ENCODE data around the gene CREG2.

CREG2 gene

GRCh38 chr2:101387151-101387834 lies at the start of gene CREG2:
Gene CREG2, minus strand, starts transcription at chr2:101387503. Its CDS starts 46 bp downstream, at chr2:101387457.
- DNase-seq (ENCODE audit: low read depth): peak; percentile 21

GRCh38 chr2:101435001-101435862 lies 47.9 kb upstream of the CREG2 start:
- no peak for DNase-seq (ENCODE audit: low read depth)

- no peak for DNase-seq (ENCODE audit: low read depth)
Observed at GRCh38 chr2:101433465-101433864, 46.2 kb upstream of the CREG2 start.

- DNase-seq (ENCODE audit: low read depth): no peak
Observed at GRCh38 chr2:101432411-101433181, 45.3 kb upstream of the CREG2 start.

GRCh38 chr2:101431486-101431885 lies 44.2 kb upstream of the CREG2 start:
- no peak for DNase-seq (ENCODE audit: low read depth)

GRCh38 chr2:101430156-101430555 lies 42.9 kb upstream of the CREG2 start:
- no peak for DNase-seq (ENCODE audit: low read depth)

GRCh38 chr2:101429453-101429852 lies 42.1 kb upstream of the CREG2 start:
- DNase-seq (ENCODE audit: low read depth): no peak

GRCh38 chr2:101428422-101429176 lies 41.3 kb upstream of the CREG2 start:
- DNase-seq (ENCODE audit: low read depth): no peak

- no peak for DNase-seq (ENCODE audit: low read depth)
Observed at GRCh38 chr2:101427743-101428142, 40.4 kb upstream of the CREG2 start.

GRCh38 chr2:101427240-101427639 lies 39.9 kb upstream of the CREG2 start:
- DNase-seq (ENCODE audit: low read depth): no peak

- DNase-seq (ENCODE audit: low read depth): no peak
Observed at GRCh38 chr2:101426822-101427221, 39.5 kb upstream of the CREG2 start.

- no peak for DNase-seq (ENCODE audit: low read depth)
Observed at GRCh38 chr2:101420623-101421022, 33.3 kb upstream of the CREG2 start.

- DNase-seq (ENCODE audit: low read depth): peak; percentile 22
Observed at GRCh38 chr2:101419096-101419663, 31.9 kb upstream of the CREG2 start.

- DNase-seq (ENCODE audit: low read depth): no peak
Observed at GRCh38 chr2:101418460-101419095, 31.3 kb upstream of the CREG2 start.

GRCh38 chr2:101416609-101417008 lies 29.3 kb upstream of the CREG2 start:
- DNase-seq (ENCODE audit: low read depth): no peak

- DNase-seq (ENCODE audit: low read depth): no peak
Observed at GRCh38 chr2:101415884-101416283, 28.6 kb upstream of the CREG2 start.

- DNase-seq (ENCODE audit: low read depth): no peak
Observed at GRCh38 chr2:101415220-101415619, 27.9 kb upstream of the CREG2 start.

- no peak for DNase-seq (ENCODE audit: low read depth)
Observed at GRCh38 chr2:101412092-101412694, 24.9 kb upstream of the CREG2 start.

GRCh38 chr2:101410746-101411145 lies 23.4 kb upstream of the CREG2 start:
- no peak for DNase-seq (ENCODE audit: low read depth)

- no peak for DNase-seq (ENCODE audit: low read depth)
Observed at GRCh38 chr2:101410114-101410513, 22.8 kb upstream of the CREG2 start.

- DNase-seq (ENCODE audit: low read depth): no peak
Observed at GRCh38 chr2:101409699-101410098, 22.4 kb upstream of the CREG2 start.

All from stimulated activated CD8-positive, alpha-beta memory T cell treated with anti-CD3 and anti-CD28 coated beads, Interleukin-4, amount 100 ng/mL, for 24 hours (primary cell).